GM23338 (cell line): ENCODE measurements around the gene EZH1. TPM values are rescaled to one million over a fixed set of nuclear protein-coding genes. Genes with fewer than 3 reads are reported as not detected.
"Not testable (repeated sequence)": the region's sequence is repeated elsewhere in the genome, so short reads cannot be mapped to it uniquely, and the experiment has no call there.

Experiments used
- ATAC-seq: fragments of 200-7000 bp; cut with Tn5 transposase; 3 replicates; pipeline ENCODE4 v1.9.1; 2020
- DNase-seq: peaks from one replicate; pipeline ENCODE4 v3.0.0-alpha.2; 2015; ENCODE audit warnings: low spot score
- H2AFZ ChIP-seq: fragments of 200-600 bp; sonication (generic); 2 replicates; pipeline ENCODE4 v1.8.0; 2016; ENCODE audit warnings: antibody characterized with exemption, mild to moderate bottlenecking, moderate library complexity
- H3F3A ChIP-seq: fragments of 200-600 bp; sonication (generic); replicated peaks from 2 replicates; pipeline ENCODE4 v1.8.0; 2017; ENCODE audit warnings: antibody characterized with exemption, mixed run types, low read depth
- H3K27ac ChIP-seq: fragments of 200-600 bp; sonication (generic); 2 replicates; pipeline ENCODE4 v1.6.1; 2016; ENCODE audit warnings: low read depth
- H3K27me3 ChIP-seq: fragments of 200-600 bp; sonication (generic); 2 replicates; pipeline ENCODE4 v1.8.0; 2016; ENCODE audit warnings: mild to moderate bottlenecking, mixed run types, moderate library complexity; ENCODE audit not compliant: insufficient read depth
- H3K36me3 ChIP-seq: fragments of 200-600 bp; sonication (generic); 2 replicates; pipeline ENCODE4 v1.8.0; 2016; ENCODE audit warnings: mild to moderate bottlenecking; ENCODE audit not compliant: insufficient read depth
- H3K4me1 ChIP-seq: fragments of 200-600 bp; sonication (generic); 2 replicates; pipeline ENCODE4 v1.8.0; 2016; ENCODE audit warnings: mild to moderate bottlenecking, moderate library complexity; ENCODE audit not compliant: insufficient read depth
- H3K4me2 ChIP-seq: fragments of 200-600 bp; sonication (generic); 2 replicates; pipeline ENCODE4 v1.7.1; 2017; ENCODE audit warnings: mixed run types
- H3K4me3 ChIP-seq: fragments of 200-600 bp; sonication (generic); 2 replicates; pipeline ENCODE4 v1.6.1; 2016; ENCODE audit warnings: mixed run types
- H3K79me2 ChIP-seq: fragments of 200-600 bp; sonication (generic); replicated peaks from 2 replicates; pipeline ENCODE4 v1.8.0; 2017; ENCODE audit warnings: mild to moderate bottlenecking; ENCODE audit not compliant: insufficient read depth
- H3K9me2 ChIP-seq: fragments of 200-600 bp; sonication (generic); 2 replicates; pipeline ENCODE4 v1.8.0; 2017; ENCODE audit not compliant: insufficient read depth
- H4K20me1 ChIP-seq: fragments of 200-600 bp; sonication (generic); replicated peaks from 2 replicates; pipeline ENCODE4 v1.8.0; 2017; ENCODE audit warnings: mild to moderate bottlenecking; ENCODE audit not compliant: insufficient read depth
- H3K27ac Mint-ChIP-seq: 2 replicates; pipeline ENCODE4 v1.8.0; 2020; ENCODE audit warnings: inconsistent platforms, mild to moderate bottlenecking, moderate library complexity, mixed read lengths
- H3K27me3 Mint-ChIP-seq: 3 replicates; pipeline ENCODE4 v1.8.0; 2022; ENCODE audit warnings: low read depth, mild to moderate bottlenecking, moderate library complexity, mixed read lengths, inconsistent platforms; ENCODE audit not compliant: insufficient read depth, poor library complexity
- H3K36me3 Mint-ChIP-seq: 3 replicates; pipeline ENCODE4 v1.8.0; 2021; ENCODE audit warnings: low read depth, mild to moderate bottlenecking, inconsistent platforms, moderate library complexity, mixed read lengths
- H3K4me1 Mint-ChIP-seq: 3 replicates; pipeline ENCODE4 v1.8.0; 2020; ENCODE audit warnings: mild to moderate bottlenecking, inconsistent platforms, mixed read lengths
- H3K4me3 Mint-ChIP-seq: 3 replicates; pipeline ENCODE4 v1.8.0; 2021; ENCODE audit warnings: moderate library complexity, mild to moderate bottlenecking, inconsistent platforms, mixed read lengths
- H3K9me3 Mint-ChIP-seq: 3 replicates; pipeline ENCODE4 v1.8.0; 2020; ENCODE audit warnings: moderate library complexity, mild to moderate bottlenecking, inconsistent platforms, mixed read lengths
- CREB1 ChIP-seq: fragments of 250-450 bp; sonication (Bioruptor Pico); IDR thresholded peaks from 2 replicates; pipeline ENCODE4 v1.5.0; 2020; ENCODE audit warnings: low read depth, mild to moderate bottlenecking, moderate library complexity
- EZH2 ChIP-seq: fragments of 200-600 bp; sonication (generic); IDR thresholded peaks from one replicate; pipeline ENCODE4 v1.8.0; 2017; ENCODE audit warnings: antibody characterized with exemption, mild to moderate bottlenecking, low read depth; ENCODE audit not compliant: unreplicated experiment
- EZH2phosphoT487 ChIP-seq: fragments of 200-600 bp; sonication (generic); IDR thresholded peaks from one replicate; pipeline ENCODE4 v1.8.1; 2018; ENCODE audit warnings: antibody characterized with exemption; ENCODE audit not compliant: unreplicated experiment
- STAT1 ChIP-seq: IDR thresholded peaks from one replicate; pipeline ENCODE4 v1.6.1; 2016; ENCODE audit warnings: antibody characterized with exemption; ENCODE audit not compliant: unreplicated experiment
- ZNF114 ChIP-seq: fragments of 250-450 bp; sonication (Bioruptor Pico); IDR thresholded peaks from 2 replicates; pipeline ENCODE4 v1.5.0; 2020; ENCODE audit warnings: mild to moderate bottlenecking, moderate library complexity
- polyA plus RNA-seq: library from polyadenylated mRNA; unstranded; fragments of >200 nt; fragmentation: Nextera tagmentation; extraction: Ambion mirVana; gene quantifications from 2 replicates; pipeline ENCODE4 v1.2.1, GENCODE V29; 2016
- total RNA-seq: library from RNA; depleted of rRNA; stranded (reverse); fragments of >200 nt; shearing (Covaris generic); gene quantifications from 2 replicates; pipeline ENCODE4 v1.2.3, GENCODE V29; 2014
- TF ChIP-seq, protein P1 (sequence below), 2 experiments: fragments of 200-600 bp in 1 of 2; sonication (generic) in 1 of 2; conservative IDR thresholded peaks; 2 replicates each; pipeline versions ENCODE4 v1.5.1 to v1.6.1; 2016 to 2017; ENCODE audit warnings: antibody characterized with exemption in 2 of 2, low read depth in 2 of 2, mild to moderate bottlenecking in 2 of 2, moderate library complexity in 1 of 2
- TF ChIP-seq, protein P2 (sequence below): fragments of 250-450 bp; sonication (Bioruptor Pico); IDR thresholded peaks from 2 replicates; pipeline ENCODE4 v1.5.0; 2020; ENCODE audit warnings: mild to moderate bottlenecking, moderate library complexity

EZH1 gene
- total and polyA plus RNA-seq, 2 experiments from 2014 or later, result 16.9 to 18.0 TPM

DNA sequence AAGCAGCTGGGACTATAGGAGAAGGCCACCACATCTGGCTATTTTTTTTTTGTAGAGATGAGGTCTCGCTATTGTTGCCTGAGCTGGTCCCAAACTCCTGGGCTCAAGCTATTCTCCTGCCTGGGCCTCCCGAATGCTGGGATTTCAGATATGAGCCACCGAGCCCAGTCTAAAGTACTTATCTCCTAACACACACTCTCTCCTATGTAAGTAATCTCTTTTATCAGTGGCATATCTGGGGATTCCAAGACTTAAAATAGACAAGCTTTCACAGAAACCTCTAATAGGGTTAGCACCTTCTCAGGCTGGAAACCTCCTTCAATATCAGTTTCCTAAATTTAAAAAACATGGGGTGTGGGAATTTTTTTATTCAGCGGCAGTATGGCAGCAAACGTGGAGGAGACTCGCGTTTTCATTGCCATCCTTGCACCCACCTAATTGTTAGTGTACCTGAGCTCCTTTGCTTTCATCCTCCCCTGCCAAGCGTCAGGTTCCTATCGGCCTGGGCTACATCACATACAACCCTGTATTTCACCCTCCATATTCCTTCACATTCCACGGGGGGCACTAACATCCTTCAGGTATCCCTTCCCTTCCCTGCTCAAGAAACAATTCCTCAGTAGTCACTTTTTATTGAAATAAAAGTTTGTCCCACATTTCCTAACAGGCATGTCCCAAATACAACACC is 1.1 kb downstream of the EZH1 start:
- ATAC-seq (peak; percentile 29), DNase-seq (peak; percentile 58)
- peaks cover 5% of the 10 kb centered on the region; the same call in 2 of the 3 replicates for H3K36me3 Mint-ChIP-seq
- no peaks in the 10 kb centered on the region for H4K20me1 ChIP-seq
- peak overlapping the region; percentile 94; the same call in 1 of the 2 replicates for H3K27ac ChIP-seq
- TF ChIP-seq, protein P1, sequence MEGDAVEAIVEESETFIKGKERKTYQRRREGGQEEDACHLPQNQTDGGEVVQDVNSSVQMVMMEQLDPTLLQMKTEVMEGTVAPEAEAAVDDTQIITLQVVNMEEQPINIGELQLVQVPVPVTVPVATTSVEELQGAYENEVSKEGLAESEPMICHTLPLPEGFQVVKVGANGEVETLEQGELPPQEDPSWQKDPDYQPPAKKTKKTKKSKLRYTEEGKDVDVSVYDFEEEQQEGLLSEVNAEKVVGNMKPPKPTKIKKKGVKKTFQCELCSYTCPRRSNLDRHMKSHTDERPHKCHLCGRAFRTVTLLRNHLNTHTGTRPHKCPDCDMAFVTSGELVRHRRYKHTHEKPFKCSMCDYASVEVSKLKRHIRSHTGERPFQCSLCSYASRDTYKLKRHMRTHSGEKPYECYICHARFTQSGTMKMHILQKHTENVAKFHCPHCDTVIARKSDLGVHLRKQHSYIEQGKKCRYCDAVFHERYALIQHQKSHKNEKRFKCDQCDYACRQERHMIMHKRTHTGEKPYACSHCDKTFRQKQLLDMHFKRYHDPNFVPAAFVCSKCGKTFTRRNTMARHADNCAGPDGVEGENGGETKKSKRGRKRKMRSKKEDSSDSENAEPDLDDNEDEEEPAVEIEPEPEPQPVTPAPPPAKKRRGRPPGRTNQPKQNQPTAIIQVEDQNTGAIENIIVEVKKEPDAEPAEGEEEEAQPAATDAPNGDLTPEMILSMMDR (conservative IDR thresholded peaks at IDR 0.05; ENCODE audit: low read depth in 2 of 2), result peak in 1 of 2 experiments; percentile 27; a peak in 2 of 4 replicates
- no peak for TF ChIP-seq EZH2
- peak overlapping the region; percentile 87 for H3K27ac Mint-ChIP-seq
- peaks cover 29% of the 10 kb centered on the region for H3K4me1 Mint-ChIP-seq
- H3K79me2 ChIP-seq, result peaks cover 12% of the 10 kb centered on the region
- peaks cover 18% of the 10 kb centered on the region for H3K27me3 ChIP-seq
- H3K4me2 ChIP-seq, result peak overlapping the region; percentile 80
- H3K27me3 Mint-ChIP-seq, result peaks cover 20% of the 10 kb centered on the region
- 0 out of 2 replicates have a peak, but pooled peaks cover 14% of the 10 kb centered on the region for H3F3A ChIP-seq
- peaks cover 11% of the 10 kb centered on the region for H3K9me3 Mint-ChIP-seq
- H2AFZ ChIP-seq, result peak overlapping the region; percentile 88; the same call in 1 of the 2 replicates
- H3K4me3 Mint-ChIP-seq, result peak overlapping the region; percentile 88
- H3K4me3 ChIP-seq, result peak overlapping the region; percentile 79
- peaks cover 37% of the 10 kb centered on the region for H3K4me1 ChIP-seq
- peaks cover 5% of the 10 kb centered on the region; the same call in 1 of the 2 replicates for H3K9me2 ChIP-seq
- H3K36me3 ChIP-seq, result no peaks in the 10 kb centered on the region

DNA sequence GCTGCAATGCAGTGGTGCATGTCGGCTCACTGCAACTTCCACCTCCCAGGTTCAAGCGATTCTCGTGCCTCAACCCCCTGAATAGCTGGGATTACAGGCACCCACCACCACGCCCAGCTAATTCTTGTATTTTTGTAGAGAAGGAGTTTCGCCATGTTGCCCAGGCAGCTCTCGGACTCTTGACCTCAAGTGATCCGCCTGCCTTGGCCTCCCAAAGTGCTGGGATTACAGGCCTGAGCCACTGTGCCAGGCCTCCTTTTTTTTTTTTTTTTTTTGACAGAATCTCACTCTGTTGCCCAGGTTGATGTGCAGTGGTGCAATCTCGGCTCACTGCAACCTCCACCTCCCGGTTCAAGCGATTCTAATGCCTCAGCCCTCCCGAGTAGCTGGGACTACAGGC is 1.9 kb downstream of the EZH1 start:
- H3K9me3 Mint-ChIP-seq, result peaks cover 11% of the 10 kb centered on the region
- not testable (repeated sequence) for H3K27ac Mint-ChIP-seq

DNA sequence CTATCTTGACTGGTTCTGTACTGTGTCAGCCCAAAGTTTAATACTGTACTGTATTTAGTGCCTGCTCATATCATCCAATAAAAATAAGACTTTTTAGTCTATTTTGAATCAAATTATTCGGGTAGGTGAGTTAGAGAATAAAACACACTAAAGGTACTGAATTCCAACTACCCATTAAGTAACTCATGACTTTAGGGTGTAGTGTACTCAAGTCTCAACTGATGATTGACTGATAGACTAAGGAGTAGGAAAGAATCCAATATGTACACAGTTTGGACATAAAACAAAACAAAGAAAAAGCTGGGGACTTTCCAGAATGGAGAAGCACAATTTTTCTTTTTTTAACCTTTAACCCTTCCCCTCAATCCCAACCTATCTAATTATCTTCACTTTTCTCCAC is 4.1 kb downstream of the EZH1 start:
- no peak for DNase-seq
- no peaks in the 10 kb centered on the region for H3K36me3 ChIP-seq
- no peak overlapping the region for H3K4me3 ChIP-seq
- H3K9me3 Mint-ChIP-seq, result peaks cover 8% of the 10 kb centered on the region
- no peaks in the 10 kb centered on the region for H4K20me1 ChIP-seq
- peaks cover 5% of the 10 kb centered on the region; the same call in 1 of the 2 replicates for H3K9me2 ChIP-seq
- peaks cover 16% of the 10 kb centered on the region for H3K27me3 Mint-ChIP-seq
- H3K27ac ChIP-seq, result no peak overlapping the region
- 0 out of 2 replicates have a peak, but pooled peaks cover 8% of the 10 kb centered on the region for H3F3A ChIP-seq
- H3K79me2 ChIP-seq, result peaks cover 17% of the 10 kb centered on the region
- no peak overlapping the region for H3K27ac Mint-ChIP-seq
- no peak overlapping the region; the same call in 2 of the 3 replicates for H3K4me3 Mint-ChIP-seq
- peaks cover 5% of the 10 kb centered on the region; the same call in 2 of the 3 replicates for H3K36me3 Mint-ChIP-seq
- H2AFZ ChIP-seq, result no peak overlapping the region
- H3K27me3 ChIP-seq, result peaks cover 7% of the 10 kb centered on the region
- H3K4me2 ChIP-seq, result no peak overlapping the region
- ATAC-seq, result no peak
- H3K4me1 ChIP-seq, result peaks cover 22% of the 10 kb centered on the region
- H3K4me1 Mint-ChIP-seq, result peaks cover 17% of the 10 kb centered on the region
- TF ChIP-seq CREB1 (CRISPR knock-in tag) (no peak), STAT1 (no peak), ZNF114 (CRISPR knock-in tag) (no peak), EZH2phosphoT487 (no peak)
- TF ChIP-seq, protein P2, sequence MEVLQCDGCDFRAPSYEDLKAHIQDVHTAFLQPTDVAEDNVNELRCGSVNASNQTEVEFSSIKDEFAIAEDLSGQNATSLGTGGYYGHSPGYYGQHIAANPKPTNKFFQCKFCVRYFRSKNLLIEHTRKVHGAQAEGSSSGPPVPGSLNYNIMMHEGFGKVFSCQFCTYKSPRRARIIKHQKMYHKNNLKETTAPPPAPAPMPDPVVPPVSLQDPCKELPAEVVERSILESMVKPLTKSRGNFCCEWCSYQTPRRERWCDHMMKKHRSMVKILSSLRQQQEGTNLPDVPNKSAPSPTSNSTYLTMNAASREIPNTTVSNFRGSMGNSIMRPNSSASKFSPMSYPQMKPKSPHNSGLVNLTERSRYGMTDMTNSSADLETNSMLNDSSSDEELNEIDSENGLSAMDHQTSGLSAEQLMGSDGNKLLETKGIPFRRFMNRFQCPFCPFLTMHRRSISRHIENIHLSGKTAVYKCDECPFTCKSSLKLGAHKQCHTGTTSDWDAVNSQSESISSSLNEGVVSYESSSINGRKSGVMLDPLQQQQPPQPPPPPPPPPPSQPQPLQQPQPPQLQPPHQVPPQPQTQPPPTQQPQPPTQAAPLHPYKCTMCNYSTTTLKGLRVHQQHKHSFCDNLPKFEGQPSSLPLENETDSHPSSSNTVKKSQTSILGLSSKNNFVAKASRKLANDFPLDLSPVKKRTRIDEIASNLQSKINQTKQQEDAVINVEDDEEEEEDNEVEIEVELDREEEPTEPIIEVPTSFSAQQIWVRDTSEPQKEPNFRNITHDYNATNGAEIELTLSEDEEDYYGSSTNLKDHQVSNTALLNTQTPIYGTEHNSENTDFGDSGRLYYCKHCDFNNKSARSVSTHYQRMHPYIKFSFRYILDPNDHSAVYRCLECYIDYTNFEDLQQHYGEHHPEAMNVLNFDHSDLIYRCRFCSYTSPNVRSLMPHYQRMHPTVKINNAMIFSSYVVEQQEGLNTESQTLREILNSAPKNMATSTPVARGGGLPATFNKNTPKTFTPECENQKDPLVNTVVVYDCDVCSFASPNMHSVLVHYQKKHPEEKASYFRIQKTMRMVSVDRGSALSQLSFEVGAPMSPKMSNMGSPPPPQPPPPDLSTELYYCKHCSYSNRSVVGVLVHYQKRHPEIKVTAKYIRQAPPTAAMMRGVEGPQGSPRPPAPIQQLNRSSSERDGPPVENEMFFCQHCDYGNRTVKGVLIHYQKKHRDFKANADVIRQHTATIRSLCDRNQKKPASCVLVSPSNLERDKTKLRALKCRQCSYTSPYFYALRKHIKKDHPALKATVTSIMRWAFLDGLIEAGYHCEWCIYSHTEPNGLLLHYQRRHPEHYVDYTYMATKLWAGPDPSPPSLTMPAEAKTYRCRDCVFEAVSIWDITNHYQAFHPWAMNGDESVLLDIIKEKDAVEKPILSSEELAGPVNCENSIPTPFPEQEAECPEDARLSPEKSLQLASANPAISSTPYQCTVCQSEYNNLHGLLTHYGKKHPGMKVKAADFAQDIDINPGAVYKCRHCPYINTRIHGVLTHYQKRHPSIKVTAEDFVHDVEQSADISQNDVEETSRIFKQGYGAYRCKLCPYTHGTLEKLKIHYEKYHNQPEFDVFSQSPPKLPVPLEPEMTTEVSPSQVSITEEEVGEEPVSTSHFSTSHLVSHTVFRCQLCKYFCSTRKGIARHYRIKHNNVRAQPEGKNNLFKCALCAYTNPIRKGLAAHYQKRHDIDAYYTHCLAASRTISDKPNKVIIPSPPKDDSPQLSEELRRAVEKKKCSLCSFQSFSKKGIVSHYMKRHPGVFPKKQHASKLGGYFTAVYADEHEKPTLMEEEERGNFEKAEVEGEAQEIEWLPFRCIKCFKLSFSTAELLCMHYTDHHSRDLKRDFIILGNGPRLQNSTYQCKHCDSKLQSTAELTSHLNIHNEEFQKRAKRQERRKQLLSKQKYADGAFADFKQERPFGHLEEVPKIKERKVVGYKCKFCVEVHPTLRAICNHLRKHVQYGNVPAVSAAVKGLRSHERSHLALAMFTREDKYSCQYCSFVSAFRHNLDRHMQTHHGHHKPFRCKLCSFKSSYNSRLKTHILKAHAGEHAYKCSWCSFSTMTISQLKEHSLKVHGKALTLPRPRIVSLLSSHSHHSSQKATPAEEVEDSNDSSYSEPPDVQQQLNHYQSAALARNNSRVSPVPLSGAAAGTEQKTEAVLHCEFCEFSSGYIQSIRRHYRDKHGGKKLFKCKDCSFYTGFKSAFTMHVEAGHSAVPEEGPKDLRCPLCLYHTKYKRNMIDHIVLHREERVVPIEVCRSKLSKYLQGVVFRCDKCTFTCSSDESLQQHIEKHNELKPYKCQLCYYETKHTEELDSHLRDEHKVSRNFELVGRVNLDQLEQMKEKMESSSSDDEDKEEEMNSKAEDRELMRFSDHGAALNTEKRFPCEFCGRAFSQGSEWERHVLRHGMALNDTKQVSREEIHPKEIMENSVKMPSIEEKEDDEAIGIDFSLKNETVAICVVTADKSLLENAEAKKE (CRISPR knock-in tag), result no peak

More for the DNA sequence above, 1.9 kb downstream of the EZH1 start:
- Mint-ChIP-seq H3K27me3 (peaks cover 20% of the 10 kb centered on the region), H3K4me1 (peaks cover 21% of the 10 kb centered on the region)
- H3K9me2 ChIP-seq, H3K36me3 Mint-ChIP-seq, H2AFZ ChIP-seq, H3K4me2 ChIP-seq, H3K4me3 Mint-ChIP-seq, H4K20me1 ChIP-seq, H3K36me3 ChIP-seq, DNase-seq, H3K27ac ChIP-seq, ATAC-seq, H3K4me3 ChIP-seq: not testable (repeated sequence)
- Histone ChIP-seq H3K27me3 (peaks cover 18% of the 10 kb centered on the region), H3K4me1 (peaks cover 28% of the 10 kb centered on the region), H3K79me2 (peaks cover 12% of the 10 kb centered on the region), H3F3A (0 out of 2 replicates have a peak, but pooled peaks cover 12% of the 10 kb centered on the region)
